ENCODE data around the gene HUNK. TPM values are rescaled to one million over a fixed set of nuclear protein-coding genes. Genes with fewer than 3 reads are reported as not detected.

HUNK gene
- total and polyA plus RNA-seq, 2 donors from 2014 or later, result 2.7 to 17.2 TPM

DNA sequence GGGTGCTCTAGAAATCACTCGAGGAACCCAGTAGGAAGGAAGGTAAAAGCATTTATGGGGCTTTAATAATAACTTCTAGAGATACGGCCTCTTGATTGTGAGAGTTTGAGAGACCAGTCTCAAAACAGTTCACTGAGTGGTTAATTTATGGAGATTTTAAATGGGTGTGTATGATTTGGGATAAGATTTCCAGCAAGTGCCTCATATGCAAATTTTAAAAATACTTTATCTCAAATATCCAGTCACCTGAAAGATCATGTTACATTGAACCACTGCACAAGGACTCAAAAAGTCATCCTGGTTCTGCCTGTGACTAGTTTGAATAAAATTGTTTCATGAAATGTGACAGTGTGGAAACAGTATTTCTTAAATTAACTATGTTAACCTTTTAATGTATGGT lies 64.5 kb downstream of the HUNK start:
- Histone ChIP-seq H3K27me3 (ENCODE audit: control insufficient read depth, insufficient read depth, low read length) (no peaks in the 10 kb centered on the region), H3K4me3 (ENCODE audit: low read length in 3 of 3) (no peak overlapping the region), H3K4me1 (ENCODE audit: control insufficient read depth in 2 of 3, insufficient read depth in 2 of 3, low read depth in 1 of 3, low read length in 3 of 3) (no peaks in the 10 kb centered on the region), H3K9me3 (ENCODE audit: control insufficient read depth in 2 of 3, insufficient read depth in 1 of 3, low read length in 3 of 3) (no peaks in the 10 kb centered on the region), H3K27ac (ENCODE audit: low read depth in 2 of 2, low read length in 2 of 2) (no peak overlapping the region), H3K36me3 (ENCODE audit: control insufficient read depth in 2 of 3, insufficient read depth in 3 of 3, low read length in 3 of 3) (no peaks in the 10 kb centered on the region), H3K9ac (ENCODE audit: low read length in 3 of 3) (no peak overlapping the region)
- intact Hi-C loops (cut with DNase I), result no loop called here
- DNase-seq, result no peak
- TF ChIP-seq, protein P1, sequence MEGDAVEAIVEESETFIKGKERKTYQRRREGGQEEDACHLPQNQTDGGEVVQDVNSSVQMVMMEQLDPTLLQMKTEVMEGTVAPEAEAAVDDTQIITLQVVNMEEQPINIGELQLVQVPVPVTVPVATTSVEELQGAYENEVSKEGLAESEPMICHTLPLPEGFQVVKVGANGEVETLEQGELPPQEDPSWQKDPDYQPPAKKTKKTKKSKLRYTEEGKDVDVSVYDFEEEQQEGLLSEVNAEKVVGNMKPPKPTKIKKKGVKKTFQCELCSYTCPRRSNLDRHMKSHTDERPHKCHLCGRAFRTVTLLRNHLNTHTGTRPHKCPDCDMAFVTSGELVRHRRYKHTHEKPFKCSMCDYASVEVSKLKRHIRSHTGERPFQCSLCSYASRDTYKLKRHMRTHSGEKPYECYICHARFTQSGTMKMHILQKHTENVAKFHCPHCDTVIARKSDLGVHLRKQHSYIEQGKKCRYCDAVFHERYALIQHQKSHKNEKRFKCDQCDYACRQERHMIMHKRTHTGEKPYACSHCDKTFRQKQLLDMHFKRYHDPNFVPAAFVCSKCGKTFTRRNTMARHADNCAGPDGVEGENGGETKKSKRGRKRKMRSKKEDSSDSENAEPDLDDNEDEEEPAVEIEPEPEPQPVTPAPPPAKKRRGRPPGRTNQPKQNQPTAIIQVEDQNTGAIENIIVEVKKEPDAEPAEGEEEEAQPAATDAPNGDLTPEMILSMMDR (IDR thresholded peaks at IDR 0.05; ENCODE audit: borderline replicate concordance, extremely low read depth, insufficient read depth), result no peak
- no peak for FAIRE-seq

DNA sequence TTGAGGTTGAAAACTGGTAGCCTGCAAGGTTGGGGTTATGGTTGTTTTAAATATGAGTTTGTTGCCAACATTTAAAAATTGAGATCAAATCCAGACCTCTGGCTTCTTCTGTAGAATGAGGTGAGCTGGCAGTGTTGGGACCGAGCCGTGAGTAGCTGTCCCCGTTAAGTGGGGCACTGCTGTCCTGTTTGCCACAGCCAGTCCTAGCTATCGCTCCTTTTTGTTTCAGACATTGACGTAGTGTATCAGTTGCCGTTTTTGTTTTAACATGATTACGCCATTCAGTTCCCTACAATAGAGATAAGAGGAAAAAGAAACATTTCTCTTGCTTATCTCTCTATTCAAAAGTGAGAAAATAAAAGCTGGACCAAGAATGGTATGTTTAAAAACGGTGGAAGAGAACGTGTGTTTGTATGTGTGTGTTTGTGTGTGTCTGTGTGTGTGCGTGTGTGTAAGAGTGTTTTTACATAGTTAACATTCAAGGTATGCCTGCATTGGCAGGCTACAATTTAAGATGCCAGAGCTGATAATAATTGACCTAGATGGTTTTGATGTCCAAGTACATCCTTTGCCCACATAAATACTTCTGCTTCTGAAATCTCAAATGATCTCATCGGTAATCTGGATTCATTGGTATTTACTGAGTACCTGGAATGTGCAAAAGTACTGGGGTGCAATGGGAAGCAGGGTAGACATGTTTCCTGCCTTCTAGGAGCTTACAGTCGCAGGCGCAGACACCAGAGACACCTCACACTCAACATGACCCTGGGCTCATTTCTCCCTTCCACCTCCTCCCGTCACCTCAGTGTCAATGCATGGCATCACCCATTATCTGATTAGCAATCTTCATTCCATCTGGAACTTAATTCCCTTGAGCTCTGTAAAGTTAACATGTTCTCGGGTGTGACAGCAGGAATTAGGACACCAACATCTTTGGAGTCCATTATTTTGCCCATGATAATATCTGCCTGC lies 65.8 kb downstream of the HUNK start:
- no peak overlapping the region for H3K9ac ChIP-seq (ENCODE audit: low read length in 3 of 3)
- TF ChIP-seq, protein P1 (IDR thresholded peaks at IDR 0.05; ENCODE audit: borderline replicate concordance, extremely low read depth, insufficient read depth), result no peak
- H3K27me3 ChIP-seq (ENCODE audit: control insufficient read depth, insufficient read depth, low read length), result no peaks in the 10 kb centered on the region
- H3K36me3 ChIP-seq (ENCODE audit: control insufficient read depth in 2 of 3, insufficient read depth in 3 of 3, low read length in 3 of 3), result no peaks in the 10 kb centered on the region
- H3K27ac ChIP-seq (ENCODE audit: low read depth in 2 of 2, low read length in 2 of 2), result no peak overlapping the region
- no peak for FAIRE-seq
- DNase-seq, result no peak
- H3K4me3 ChIP-seq (ENCODE audit: low read length in 3 of 3), result no peak overlapping the region
- intact Hi-C loops (cut with DNase I), result no loop called here
- no peaks in the 10 kb centered on the region for H3K9me3 ChIP-seq (ENCODE audit: control insufficient read depth in 2 of 3, insufficient read depth in 1 of 3, low read length in 3 of 3)
- no peaks in the 10 kb centered on the region for H3K4me1 ChIP-seq (ENCODE audit: control insufficient read depth in 2 of 3, insufficient read depth in 2 of 3, low read depth in 1 of 3, low read length in 3 of 3)

DNA sequence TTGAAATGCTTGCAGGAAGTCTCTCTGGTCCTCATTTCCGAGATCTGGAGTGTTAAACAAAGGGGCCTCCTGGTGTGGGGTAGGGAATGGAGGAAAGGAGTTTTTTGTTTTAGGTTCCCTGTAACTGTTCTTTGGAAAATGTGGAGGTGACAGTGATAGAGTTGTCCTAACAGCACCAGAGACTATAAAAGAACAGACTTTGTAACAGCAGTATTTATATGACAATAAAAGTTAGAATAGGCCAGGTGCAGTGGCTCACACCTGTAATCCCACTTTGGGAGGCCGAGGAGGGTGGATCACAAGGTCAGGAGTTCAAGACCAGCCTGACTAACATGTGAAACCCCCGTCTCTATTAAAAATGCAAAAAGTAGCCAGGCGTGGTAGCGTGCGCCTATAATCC lies 68.9 kb downstream of the HUNK start:
- no peaks in the 10 kb centered on the region for H3K27me3 ChIP-seq (ENCODE audit: control insufficient read depth, insufficient read depth, low read length)
- DNase-seq (no peak), FAIRE-seq (no peak)
- H3K27ac ChIP-seq (ENCODE audit: low read depth in 2 of 2, low read length in 2 of 2), result no peak overlapping the region
- TF ChIP-seq, protein P1 (IDR thresholded peaks at IDR 0.05; ENCODE audit: borderline replicate concordance, extremely low read depth, insufficient read depth), result no peak
- intact Hi-C loops (cut with DNase I), result no loop called here
- no peaks in the 10 kb centered on the region for H3K36me3 ChIP-seq (ENCODE audit: control insufficient read depth in 2 of 3, insufficient read depth in 3 of 3, low read length in 3 of 3)
- no peaks in the 10 kb centered on the region for H3K9me3 ChIP-seq (ENCODE audit: control insufficient read depth in 2 of 3, insufficient read depth in 1 of 3, low read length in 3 of 3)
- H3K4me3 ChIP-seq (ENCODE audit: low read length in 3 of 3), result no peak overlapping the region
- no peak overlapping the region for H3K9ac ChIP-seq (ENCODE audit: low read length in 3 of 3)
- H3K4me1 ChIP-seq (ENCODE audit: control insufficient read depth in 2 of 3, insufficient read depth in 2 of 3, low read depth in 1 of 3, low read length in 3 of 3), result peaks cover 0 to 4% (median 0%) of the 10 kb centered on the region in 3 donors

All from kidney (tissue), 14 donors.